C4-2B (cell line): Measurements from ENCODE around the gene TSSK3.

Source experiments
- H3K27ac ChIP-seq: fragments of 450-650 bp; 2 replicates; pipeline ENCODE4 v1.5.1; 2017
- ZFX ChIP-seq: fragments of 450-650 bp; IDR thresholded peaks from 2 replicates; pipeline ENCODE4 v1.6.1; 2017
- TF ChIP-seq, protein P1 (sequence below): fragments of 450-650 bp; conservative IDR thresholded peaks from 2 replicates; pipeline ENCODE4 v1.5.1; 2017; ENCODE audit warnings: mild to moderate bottlenecking

The TSSK3 gene

DNA sequence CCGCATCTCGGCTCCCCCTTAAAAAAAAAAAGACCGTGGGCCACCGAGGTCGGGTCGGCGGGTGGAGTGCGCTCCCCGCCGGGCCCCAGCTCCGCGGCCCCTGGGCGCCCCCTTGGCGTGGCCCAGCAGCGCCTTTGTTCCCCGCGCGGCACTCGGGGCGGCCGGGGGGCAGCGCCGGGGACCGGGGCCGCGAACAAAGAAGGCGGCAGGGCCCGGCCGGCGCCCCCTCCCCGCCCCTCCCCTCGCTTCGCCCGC, 26.9 kb upstream of the TSSK3 start:
- TF ChIP-seq, protein P1, sequence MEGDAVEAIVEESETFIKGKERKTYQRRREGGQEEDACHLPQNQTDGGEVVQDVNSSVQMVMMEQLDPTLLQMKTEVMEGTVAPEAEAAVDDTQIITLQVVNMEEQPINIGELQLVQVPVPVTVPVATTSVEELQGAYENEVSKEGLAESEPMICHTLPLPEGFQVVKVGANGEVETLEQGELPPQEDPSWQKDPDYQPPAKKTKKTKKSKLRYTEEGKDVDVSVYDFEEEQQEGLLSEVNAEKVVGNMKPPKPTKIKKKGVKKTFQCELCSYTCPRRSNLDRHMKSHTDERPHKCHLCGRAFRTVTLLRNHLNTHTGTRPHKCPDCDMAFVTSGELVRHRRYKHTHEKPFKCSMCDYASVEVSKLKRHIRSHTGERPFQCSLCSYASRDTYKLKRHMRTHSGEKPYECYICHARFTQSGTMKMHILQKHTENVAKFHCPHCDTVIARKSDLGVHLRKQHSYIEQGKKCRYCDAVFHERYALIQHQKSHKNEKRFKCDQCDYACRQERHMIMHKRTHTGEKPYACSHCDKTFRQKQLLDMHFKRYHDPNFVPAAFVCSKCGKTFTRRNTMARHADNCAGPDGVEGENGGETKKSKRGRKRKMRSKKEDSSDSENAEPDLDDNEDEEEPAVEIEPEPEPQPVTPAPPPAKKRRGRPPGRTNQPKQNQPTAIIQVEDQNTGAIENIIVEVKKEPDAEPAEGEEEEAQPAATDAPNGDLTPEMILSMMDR: no peak
- TF ChIP-seq ZFX: no peak
- H3K27ac ChIP-seq: peak overlapping the region; percentile 81

DNA sequence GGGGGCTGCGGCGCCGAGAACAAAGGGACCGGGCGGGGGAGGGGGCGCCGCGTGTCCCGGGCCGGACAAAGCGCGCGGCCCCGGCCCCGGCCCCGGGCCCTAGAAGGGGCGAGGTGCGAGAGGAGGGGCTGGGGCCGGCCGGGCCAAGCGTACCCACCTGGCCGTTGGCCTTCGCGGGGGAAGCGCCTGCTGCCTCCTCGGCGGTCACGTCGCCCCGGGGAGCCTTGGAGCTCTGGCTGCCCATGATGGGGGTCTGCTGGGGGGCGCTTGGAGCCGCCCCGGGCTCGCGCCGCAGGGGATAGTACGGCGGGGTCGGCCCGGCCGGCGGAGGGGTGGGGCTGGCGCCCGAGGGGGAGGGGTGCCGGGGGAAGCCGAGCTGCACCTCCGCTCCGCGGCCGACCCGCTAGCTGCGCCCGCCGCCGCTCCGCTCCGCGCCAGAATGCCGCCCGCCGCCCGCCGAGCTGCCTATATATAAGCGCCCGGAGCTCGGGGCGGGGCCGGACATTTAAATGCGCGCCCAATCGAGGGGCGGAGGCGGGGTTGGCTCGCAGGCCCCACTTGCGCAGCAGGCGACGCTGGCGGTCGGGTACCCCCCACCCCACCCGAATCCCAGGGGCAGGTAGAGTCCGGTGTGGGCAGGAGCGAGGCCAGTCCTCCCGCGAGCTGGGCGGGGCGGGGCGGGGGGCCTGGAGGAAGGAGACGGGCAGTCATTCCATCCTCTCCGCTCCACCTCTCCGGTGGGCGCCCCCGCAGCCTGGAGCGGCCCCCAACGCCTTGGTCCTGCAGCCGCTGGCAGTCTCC, 26.3 kb upstream of the TSSK3 start, which contains the start of gene MARCKSL1:
MARCKSL1 (minus strand) TSS at position 444 of the 801 bp plus-strand sequence; CDS start at position 244, 200 bp downstream.
- peak within 1 kb of the TSS; percentile 81 for H3K27ac ChIP-seq
- peak; percentile 46; the same call in 1 of the 2 replicates for TF ChIP-seq ZFX
- TF ChIP-seq, protein P1: no peak

DNA sequence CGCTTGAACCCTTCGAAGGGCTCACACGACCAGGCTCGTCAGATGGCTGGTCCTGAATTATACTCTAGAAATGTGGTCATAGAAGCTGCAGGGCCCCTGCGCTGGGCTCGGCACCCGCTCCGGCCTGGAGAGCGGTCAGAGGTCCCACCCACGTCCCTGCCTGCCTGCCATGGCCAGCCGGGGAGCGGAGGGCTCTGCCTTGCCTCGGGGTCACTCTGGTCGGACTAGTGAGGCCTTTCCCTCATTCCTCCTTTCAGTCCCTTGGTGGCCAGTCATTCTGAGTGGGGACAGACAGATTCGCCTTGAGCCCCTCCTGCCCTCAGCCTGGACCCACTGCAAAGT, 25.8 kb upstream of the TSSK3 start:
- H3K27ac ChIP-seq: no peak overlapping the region; the same call in 1 of the 2 replicates
- TF ChIP-seq, protein P1: no peak
- TF ChIP-seq ZFX: no peak

DNA sequence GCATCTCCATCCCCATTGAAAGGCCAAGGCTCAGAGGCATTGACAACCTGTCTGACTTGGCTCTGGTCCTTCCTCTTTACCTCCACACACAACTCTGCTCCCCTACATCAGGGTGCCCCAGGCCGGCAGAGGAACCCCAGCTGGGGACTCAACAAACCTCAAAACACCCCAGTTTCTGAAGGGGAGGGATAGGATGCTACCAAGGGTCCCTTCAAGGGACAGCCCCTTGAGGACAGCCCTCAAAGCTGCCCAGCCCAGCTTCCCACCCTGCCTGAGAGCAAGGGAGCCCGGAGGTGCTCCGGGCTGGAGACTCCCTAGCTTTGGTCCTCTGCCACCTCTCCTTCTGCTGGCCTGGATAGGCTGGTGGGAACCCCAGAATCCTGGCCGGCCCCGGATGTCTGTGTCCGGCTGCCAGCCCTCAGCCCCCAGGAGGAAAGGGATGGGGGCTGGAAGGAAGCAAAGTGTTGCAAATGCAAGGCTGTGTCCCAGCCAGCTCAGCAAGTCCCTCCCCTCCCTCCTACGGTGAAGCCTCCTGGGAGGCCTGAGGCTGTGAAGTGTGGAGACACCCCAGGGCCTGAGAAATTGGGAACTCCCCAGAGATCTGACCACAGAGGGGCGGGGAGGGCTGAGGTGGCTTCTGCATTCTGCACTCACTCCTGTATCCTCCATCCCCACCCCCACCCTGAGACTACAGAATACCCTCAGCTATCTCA, 25.2 kb upstream of the TSSK3 start:
- TF ChIP-seq, protein P1: no peak
- TF ChIP-seq ZFX: no peak
- H3K27ac ChIP-seq: no peak overlapping the region

DNA sequence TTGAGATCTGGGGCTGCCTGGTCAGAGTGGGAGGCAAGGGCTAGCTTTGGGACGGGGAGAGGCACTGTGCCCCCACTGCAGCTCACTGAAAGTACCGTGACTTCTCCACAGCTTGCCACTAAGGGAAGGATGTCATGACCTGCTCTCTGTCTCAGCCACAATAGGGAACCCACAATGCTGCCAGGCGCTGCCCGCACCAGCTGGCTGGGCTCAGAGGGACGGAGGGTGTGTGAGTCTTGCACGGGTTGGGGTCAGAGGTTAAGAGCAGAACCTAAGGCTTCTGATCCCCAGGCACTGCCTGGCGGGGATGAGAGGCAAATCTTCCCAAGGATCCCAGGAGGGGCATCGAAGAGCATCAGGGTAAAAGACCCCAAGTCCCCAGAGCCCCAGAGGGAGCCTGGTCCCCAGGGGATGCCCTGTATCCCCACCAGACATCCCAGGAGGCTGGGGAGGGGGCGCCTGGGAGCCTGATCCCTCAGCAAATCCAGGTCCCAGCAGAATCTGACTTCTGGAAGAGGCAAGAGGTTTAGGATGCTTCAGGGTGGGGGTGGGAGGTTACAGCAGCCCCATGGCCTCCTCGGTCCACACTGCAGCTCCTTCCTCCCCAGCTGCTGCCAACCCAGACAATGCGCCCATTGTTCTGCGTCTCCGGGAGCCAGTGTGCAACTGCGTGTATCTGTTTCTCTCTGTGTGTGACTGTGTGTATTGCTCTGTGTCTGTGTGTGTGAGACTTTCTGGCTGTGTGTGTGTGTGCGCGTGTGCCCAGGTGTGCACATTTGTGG, 24.3 kb upstream of the TSSK3 start:
- no peak overlapping the region for H3K27ac ChIP-seq
- TF ChIP-seq, protein P1: no peak

DNA sequence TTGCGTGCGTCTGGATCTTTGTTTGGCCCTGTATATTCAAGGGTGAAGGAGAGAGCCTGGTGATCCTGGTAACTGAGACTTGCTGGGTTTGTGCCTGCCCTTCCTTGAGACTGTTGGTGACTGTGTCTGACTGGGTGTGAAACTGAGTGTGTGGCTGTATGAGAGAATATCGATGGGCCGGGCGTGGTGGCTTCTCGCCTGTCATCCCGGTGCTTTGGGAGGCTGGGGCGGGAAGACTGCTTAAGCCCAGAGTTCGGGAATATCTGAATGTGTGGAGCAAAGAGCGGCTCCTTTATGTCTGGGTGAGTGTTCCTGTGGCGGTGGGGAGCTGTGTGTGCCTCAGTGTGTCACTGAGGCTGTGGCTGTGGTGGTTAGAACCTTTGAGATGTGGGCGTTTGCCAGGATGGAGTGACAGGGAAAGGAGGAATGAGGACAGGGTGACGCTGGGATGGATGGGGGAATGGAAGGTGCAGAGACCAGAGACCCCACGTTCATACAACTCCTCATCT, 23.6 kb upstream of the TSSK3 start:
- no peak overlapping the region for H3K27ac ChIP-seq
- no peak for TF ChIP-seq ZFX
- TF ChIP-seq, protein P1: no peak
